Endothelial cell of umbilical vein (primary cell): Measurements from ENCODE around the gene TRDN. TPM values are rescaled to one million over a fixed set of nuclear protein-coding genes. Genes with fewer than 3 reads are reported as not detected.

ENCODE experiments used
- BruUV-seq: library from RNA; stranded (reverse); fragments of 400-500 nt; replicated peaks from 2 replicates; lab custom pipeline; 2021; lab: Mats Ljungman, UMichigan
- CTCF ChIA-PET: fragments of 300-600, 350-600 bp; sonication (Branson Sonifier 250); formaldehyde crosslinking; loops from one replicate; lab custom pipeline; 2021; ENCODE audit warnings: antibody characterized with exemption, inconsistent platforms; lab: Charles Lee
- POLR2A ChIA-PET: fragments of 300-600, 350-600 bp; sonication (Branson Sonifier 250); formaldehyde crosslinking; loops from one replicate; lab custom pipeline; 2021; ENCODE audit warnings: antibody characterized with exemption, inconsistent platforms; lab: Charles Lee
- DNase-seq: peaks from one replicate; pipeline ENCODE4 v3.0.0-alpha.2; 2011; ENCODE audit warnings: low read depth, low spot score
- FAIRE-seq: peaks from 2 replicates; lab custom pipeline; 2011; peaks lifted over from hg19 to GRCh38; lab: Jason Lieb, UNC
- H2AFZ ChIP-seq: 2 replicates; pipeline ENCODE4 v1.6.0; 2012; ENCODE audit warnings: low read depth, low read length, control low read depth, inconsistent platforms
- H3K27ac ChIP-seq: 2 replicates; pipeline ENCODE4 v1.5.1; 2011; ENCODE audit warnings: low read depth, mild to moderate bottlenecking, control low read depth, low read length, moderate library complexity; ENCODE audit not compliant: insufficient read depth
- H3K27me3 ChIP-seq, 2 experiments: 2 replicates each; pipeline versions ENCODE4 v1.6.0 to v1.6.1; 2011; ENCODE audit warnings: low read length in 2 of 2, mixed read lengths in 1 of 2; ENCODE audit not compliant: control insufficient read depth in 2 of 2, insufficient read depth in 2 of 2
- H3K36me3 ChIP-seq, 2 experiments: 2 replicates in 1 of 2; 3 replicates in 1 of 2; pipeline ENCODE4 v1.5.1; 2011; ENCODE audit warnings: low read length in 2 of 2, mild to moderate bottlenecking in 1 of 2, moderate library complexity in 1 of 2; ENCODE audit not compliant: control insufficient read depth in 2 of 2, insufficient read depth in 2 of 2; ENCODE audit errors: extremely low read depth in 1 of 2
- H3K4me1 ChIP-seq: 3 replicates; pipeline ENCODE4 v1.5.1; 2011; ENCODE audit warnings: mild to moderate bottlenecking, low read length; ENCODE audit not compliant: control insufficient read depth, insufficient read depth; ENCODE audit errors: extremely low read depth
- H3K4me2 ChIP-seq: 2 replicates; pipeline ENCODE4 v1.6.1; 2011; ENCODE audit warnings: low read length, control low read depth, mixed read lengths; ENCODE audit not compliant: insufficient read depth
- H3K4me3 ChIP-seq, 3 experiments: fragments of 200-600 bp in 1 of 3; sonication (generic), shearing (Covaris generic) in 1 of 3; replicated peaks in 1 of 3; 2 replicates each; pipeline ENCODE4 v1.5.1; 2011 to 2016; ENCODE audit warnings: control low read depth in 3 of 3, low read length in 3 of 3, mild to moderate bottlenecking in 2 of 3, inconsistent platforms in 1 of 3, low read depth in 1 of 3, moderate library complexity in 1 of 3; ENCODE audit not compliant: insufficient read depth in 1 of 3
- H3K79me2 ChIP-seq: 2 replicates; pipeline ENCODE4 v1.6.0; 2012; ENCODE audit warnings: low read length, inconsistent platforms; ENCODE audit not compliant: control insufficient read depth, insufficient read depth
- H3K9ac ChIP-seq: replicated peaks from 2 replicates; pipeline ENCODE3; 2011; ENCODE audit warnings: low read length, control low read depth; ENCODE audit not compliant: insufficient read depth; ENCODE audit errors: extremely low read depth
- H3K9me1 ChIP-seq: replicated peaks from 3 replicates; pipeline ENCODE4 v1.6.0; 2011; ENCODE audit warnings: mild to moderate bottlenecking, low read length; ENCODE audit not compliant: control insufficient read depth, insufficient read depth; ENCODE audit errors: extremely low read depth
- H3K9me3 ChIP-seq: replicated peaks from 2 replicates; pipeline ENCODE4 v1.5.1; 2012; ENCODE audit warnings: low read length, inconsistent platforms; ENCODE audit not compliant: control insufficient read depth, insufficient read depth
- H4K20me1 ChIP-seq: replicated peaks from 2 replicates; pipeline ENCODE3; 2011; ENCODE audit warnings: mild to moderate bottlenecking, low read length; ENCODE audit not compliant: control insufficient read depth, insufficient read depth; ENCODE audit errors: extremely low read depth
- GATA2 ChIP-seq: IDR thresholded peaks from 2 replicates; pipeline ENCODE4 v1.7.0; 2011; ENCODE audit warnings: low read depth, mild to moderate bottlenecking, moderate library complexity, mixed read lengths, low read length; ENCODE audit not compliant: insufficient read length, insufficient read depth
- JUN ChIP-seq: IDR thresholded peaks from 2 replicates; pipeline ENCODE4 v1.6.1; 2011; ENCODE audit warnings: borderline replicate concordance, low read depth; ENCODE audit not compliant: insufficient read length, insufficient read depth
- MYC ChIP-seq: IDR thresholded peaks from one replicate; pipeline ENCODE4 v1.6.1; 2011; ENCODE audit warnings: mild to moderate bottlenecking, low read depth, low read length
- POLR2A ChIP-seq: IDR thresholded peaks from 2 replicates; pipeline ENCODE4 v1.6.1; 2012; ENCODE audit warnings: low read depth, mild to moderate bottlenecking, control low read depth, low read length
- POLR2AphosphoS5 ChIP-seq: IDR thresholded peaks from 2 replicates; pipeline ENCODE4 v1.6.1; 2012; ENCODE audit warnings: low read depth, mild to moderate bottlenecking, control low read depth, low read length, moderate library complexity; ENCODE audit not compliant: insufficient read depth
- dilution Hi-C: fragments of 300-500 bp; cut with MboI; formaldehyde crosslinking; loops from one replicate; pipeline ENCODE4 v1.15.0; 2019; ENCODE audit warnings: low sequenced_read_pairs; ENCODE audit not compliant: extremely low pct_ligation_motif_present
- intact Hi-C: fragments of 100-400 bp; cut with micrococcal nuclease; formaldehyde crosslinking; loops from one replicate; pipeline ENCODE4 v1.10.0; 2022
- polyA plus RNA-seq, 4 experiments: library from polyadenylated mRNA; depleted of rRNA in 3 of 4; stranded (reverse) in 3 of 4; unstranded in 1 of 4; fragments of >200 nt; gene quantifications; 2 replicates each; pipeline versions ENCODE4 v1.2.1 to v1.2.3, GENCODE V29; 2011 to 2012; ENCODE audit warnings: missing spikeins in 1 of 4
- total RNA-seq: library from RNA; stranded (reverse); gene quantifications from 2 replicates; pipeline ENCODE4 v1.2.3, GENCODE V29; 2021
- TF ChIP-seq, protein P1 (sequence below): IDR thresholded peaks from 2 replicates; pipeline ENCODE4 v1.6.1; 2011; ENCODE audit not compliant: insufficient read depth, insufficient read length
- TF ChIP-seq, protein P2 (sequence below), 2 donors: IDR thresholded peaks; 1 replicate in 1 of 2; 2 replicates in 1 of 2; pipeline ENCODE4 v1.5.1; 2011; ENCODE audit warnings: low read length in 2 of 2, mild to moderate bottlenecking in 2 of 2, moderate library complexity in 2 of 2, control low read depth in 1 of 2, inconsistent platforms in 1 of 2, low read depth in 1 of 2; ENCODE audit not compliant: insufficient read depth in 1 of 2; ENCODE audit errors: extremely low read depth in 1 of 2

TRDN gene
- total and polyA plus RNA-seq, 2 donors (not counting 3 experiments of a cell fraction or from before 2014, with no cell fraction given), result not detected

DNA sequence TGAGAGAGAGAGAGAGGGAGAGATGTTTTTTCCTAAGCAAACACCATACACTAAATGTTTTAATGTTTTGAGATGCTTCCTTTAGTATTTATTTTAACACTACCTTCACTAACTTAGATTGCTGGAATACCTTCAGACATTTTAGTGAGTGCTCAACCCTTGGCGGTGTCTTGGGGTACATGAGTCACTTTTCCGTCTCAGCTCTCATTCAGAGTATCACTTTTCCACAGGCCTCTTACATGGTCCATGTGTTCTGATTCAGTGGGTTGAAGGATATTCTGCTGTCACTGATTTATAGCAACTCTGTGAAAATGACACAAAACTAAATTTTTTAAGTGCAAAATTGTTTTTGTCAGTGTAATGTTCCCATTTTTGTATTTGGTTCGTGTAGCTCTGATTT lies 422.8 kb downstream of the TRDN start:
- Histone ChIP-seq H2AFZ (no peak overlapping the region), H3K4me3 (no peak overlapping the region), H3K4me1 (no peaks in the 10 kb centered on the region), H3K79me2 (no peaks in the 10 kb centered on the region), H3K9ac (no peak overlapping the region), H3K36me3 (no peaks in the 10 kb centered on the region), H3K27ac (no peak overlapping the region), H3K9me3 (no peaks in the 10 kb centered on the region), H3K27me3 (no peaks in the 10 kb centered on the region), H3K9me1 (no peaks in the 10 kb centered on the region), H4K20me1 (no peaks in the 10 kb centered on the region), H3K4me2 (no peak overlapping the region)
- ChIA-PET CTCF (no interaction called here), POLR2A (no interaction called here)
- intact Hi-C loops, result no loop called here
- no peak for FAIRE-seq
- TF ChIP-seq JUN (no peak), MYC (no peak), POLR2AphosphoS5 (no peak), POLR2A (no peak), GATA2 (no peak)
- TF ChIP-seq, protein P1, sequence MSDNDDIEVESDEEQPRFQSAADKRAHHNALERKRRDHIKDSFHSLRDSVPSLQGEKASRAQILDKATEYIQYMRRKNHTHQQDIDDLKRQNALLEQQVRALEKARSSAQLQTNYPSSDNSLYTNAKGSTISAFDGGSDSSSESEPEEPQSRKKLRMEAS, result no peak
- TF ChIP-seq, protein P2, sequence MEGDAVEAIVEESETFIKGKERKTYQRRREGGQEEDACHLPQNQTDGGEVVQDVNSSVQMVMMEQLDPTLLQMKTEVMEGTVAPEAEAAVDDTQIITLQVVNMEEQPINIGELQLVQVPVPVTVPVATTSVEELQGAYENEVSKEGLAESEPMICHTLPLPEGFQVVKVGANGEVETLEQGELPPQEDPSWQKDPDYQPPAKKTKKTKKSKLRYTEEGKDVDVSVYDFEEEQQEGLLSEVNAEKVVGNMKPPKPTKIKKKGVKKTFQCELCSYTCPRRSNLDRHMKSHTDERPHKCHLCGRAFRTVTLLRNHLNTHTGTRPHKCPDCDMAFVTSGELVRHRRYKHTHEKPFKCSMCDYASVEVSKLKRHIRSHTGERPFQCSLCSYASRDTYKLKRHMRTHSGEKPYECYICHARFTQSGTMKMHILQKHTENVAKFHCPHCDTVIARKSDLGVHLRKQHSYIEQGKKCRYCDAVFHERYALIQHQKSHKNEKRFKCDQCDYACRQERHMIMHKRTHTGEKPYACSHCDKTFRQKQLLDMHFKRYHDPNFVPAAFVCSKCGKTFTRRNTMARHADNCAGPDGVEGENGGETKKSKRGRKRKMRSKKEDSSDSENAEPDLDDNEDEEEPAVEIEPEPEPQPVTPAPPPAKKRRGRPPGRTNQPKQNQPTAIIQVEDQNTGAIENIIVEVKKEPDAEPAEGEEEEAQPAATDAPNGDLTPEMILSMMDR (IDR thresholded peaks at IDR 0.05; ENCODE audit: extremely low read depth in 1 of 2, insufficient read depth in 1 of 2, low read depth in 1 of 2, low read length in 2 of 2), result no peak
- DNase-seq, result no peak
- no TSS peak for BruUV-seq
- dilution Hi-C loops, result no loop called here
